Uterus (tissue), 2 donors: ENCODE measurements around the gene TMEM176B.

Experiments
- POLR2A ChIP-seq, 2 donors: fragments of 450-650 bp; IDR thresholded peaks; one replicate each; pipeline ENCODE4 v1.6.1; 2016; ENCODE audit warnings: antibody characterized with exemption in 2 of 2, mild to moderate bottlenecking in 1 of 2, moderate library complexity in 1 of 2
- TF ChIP-seq, protein P1 (sequence below), 4 experiments: fragments of 200-600 bp in 2 of 4; fragments of 450-650 bp in 2 of 4; sonication (generic) in 2 of 4; IDR thresholded peaks; one replicate each; pipeline ENCODE4 v1.5.1; 2016 to 2019; ENCODE audit warnings: antibody characterized with exemption in 4 of 4, mild to moderate bottlenecking in 2 of 4, moderate library complexity in 1 of 4

DNA sequence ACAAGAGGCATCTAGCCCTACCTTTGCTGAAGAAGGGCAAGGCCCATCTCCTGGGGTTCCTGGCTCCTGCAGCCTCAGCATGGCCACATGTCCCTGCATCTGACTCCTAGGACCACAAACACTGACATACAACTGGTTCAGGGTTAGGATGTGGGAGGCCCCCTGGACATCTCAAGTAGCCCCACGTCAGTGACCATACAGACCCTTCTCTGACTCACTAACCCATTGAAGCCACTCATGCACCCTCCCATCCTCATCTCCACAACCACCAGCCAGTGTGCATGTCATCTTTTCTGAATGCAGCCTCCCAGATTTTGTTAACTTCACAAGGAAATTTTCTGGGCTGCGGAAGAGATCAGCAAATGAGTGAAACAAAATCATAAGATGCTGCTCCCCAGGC lies 18.2 kb downstream of the TMEM176B start:
- TF ChIP-seq, protein P1, sequence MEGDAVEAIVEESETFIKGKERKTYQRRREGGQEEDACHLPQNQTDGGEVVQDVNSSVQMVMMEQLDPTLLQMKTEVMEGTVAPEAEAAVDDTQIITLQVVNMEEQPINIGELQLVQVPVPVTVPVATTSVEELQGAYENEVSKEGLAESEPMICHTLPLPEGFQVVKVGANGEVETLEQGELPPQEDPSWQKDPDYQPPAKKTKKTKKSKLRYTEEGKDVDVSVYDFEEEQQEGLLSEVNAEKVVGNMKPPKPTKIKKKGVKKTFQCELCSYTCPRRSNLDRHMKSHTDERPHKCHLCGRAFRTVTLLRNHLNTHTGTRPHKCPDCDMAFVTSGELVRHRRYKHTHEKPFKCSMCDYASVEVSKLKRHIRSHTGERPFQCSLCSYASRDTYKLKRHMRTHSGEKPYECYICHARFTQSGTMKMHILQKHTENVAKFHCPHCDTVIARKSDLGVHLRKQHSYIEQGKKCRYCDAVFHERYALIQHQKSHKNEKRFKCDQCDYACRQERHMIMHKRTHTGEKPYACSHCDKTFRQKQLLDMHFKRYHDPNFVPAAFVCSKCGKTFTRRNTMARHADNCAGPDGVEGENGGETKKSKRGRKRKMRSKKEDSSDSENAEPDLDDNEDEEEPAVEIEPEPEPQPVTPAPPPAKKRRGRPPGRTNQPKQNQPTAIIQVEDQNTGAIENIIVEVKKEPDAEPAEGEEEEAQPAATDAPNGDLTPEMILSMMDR (IDR thresholded peaks at IDR 0.05) = no peak
- TF ChIP-seq POLR2A (IDR thresholded peaks at IDR 0.05) = no peak
